MCF 10A (cell line): ENCODE measurements around the gene RGS16. TPM values are rescaled to one million over a fixed set of nuclear protein-coding genes. Genes with fewer than 3 reads are reported as not detected.

Source experiments
- BruUV-seq: library from RNA; stranded (reverse); fragments of 400-500 nt; replicated peaks from 2 replicates; lab custom pipeline; 2021; lab: Mats Ljungman, UMichigan
- CTCF ChIA-PET: fragments of 300-600 bp; sonication (Branson Sonifier 250); formaldehyde crosslinking; extraction: SDS; loops from one replicate; lab custom pipeline; 2021; ENCODE audit warnings: antibody characterized with exemption, inconsistent platforms; lab: Yijun Ruan, JAX
- POLR2A ChIA-PET: fragments of 300-600, 350-650 bp; sonication (Branson Sonifier 250); formaldehyde crosslinking; extraction: SDS; loops from one replicate; lab custom pipeline; 2020; ENCODE audit warnings: antibody characterized with exemption, inconsistent platforms; lab: Yijun Ruan, JAX
- DNase-seq: peaks from one replicate; pipeline ENCODE4 v3.0.0-alpha.2; 2018; ENCODE audit not compliant: unreplicated experiment
- H3K27ac Mint-ChIP-seq: one replicate; pipeline ENCODE4 v1.8.0; 2022; ENCODE audit warnings: mild to moderate bottlenecking, low read depth, mixed read lengths; ENCODE audit not compliant: unreplicated experiment
- H3K27me3 Mint-ChIP-seq: one replicate; pipeline ENCODE4 v1.8.0; 2022; ENCODE audit warnings: mixed read lengths; ENCODE audit not compliant: insufficient read depth, unreplicated experiment
- H3K36me3 Mint-ChIP-seq: one replicate; pipeline ENCODE4 v1.8.0; 2022; ENCODE audit warnings: mild to moderate bottlenecking, moderate library complexity, mixed read lengths; ENCODE audit not compliant: insufficient read depth, unreplicated experiment
- H3K4me1 Mint-ChIP-seq: one replicate; pipeline ENCODE4 v1.8.0; 2022; ENCODE audit warnings: mixed read lengths; ENCODE audit not compliant: insufficient read depth, unreplicated experiment
- H3K4me3 Mint-ChIP-seq: one replicate; pipeline ENCODE4 v1.8.0; 2022; ENCODE audit warnings: mild to moderate bottlenecking, moderate library complexity, mixed read lengths; ENCODE audit not compliant: unreplicated experiment
- H3K9me3 Mint-ChIP-seq: one replicate; pipeline ENCODE4 v1.8.0; 2022; ENCODE audit warnings: mixed read lengths; ENCODE audit not compliant: unreplicated experiment
- CTCF ChIP-seq: fragments of 200-600 bp; IDR thresholded peaks from one replicate; pipeline ENCODE4 v1.8.0; 2022; ENCODE audit warnings: antibody characterized with exemption, mild to moderate bottlenecking; ENCODE audit not compliant: unreplicated experiment
- intact Hi-C: fragments of 100-400 bp; cut with micrococcal nuclease; formaldehyde crosslinking; loops from 2 replicates; pipeline ENCODE4 v1.14.1; 2022
- total RNA-seq: library from RNA; stranded (reverse); gene quantifications from 2 replicates; pipeline ENCODE4 v1.2.3, GENCODE V29; 2022

RGS16 gene
- total RNA-seq, 1 experiment from 2014 or later, result 13.7 TPM

GRCh38 chr1:182608236-182608635 is 4.0 kb upstream of the RGS16 start:
- ChIA-PET POLR2A (interaction anchor here (0.6 to 10.8 kb wide), 2 partner anchors 11 to 178 kb away, joined by 4 to 151 read pairs; partner anchors contain the start of gene NPL), CTCF (interaction anchor here (1.0 to 23.4 kb wide), 4 partner anchors 13 to 201 kb away, joined by 3 to 991 read pairs (median 6); partner anchors contain the start of gene NPL)
- Mint-ChIP-seq H3K27me3 (no peaks in the 10 kb centered on the region), H3K9me3 (no peaks in the 10 kb centered on the region), H3K4me3 (no peak overlapping the region), H3K36me3 (no peaks in the 10 kb centered on the region), H3K27ac (no peak overlapping the region), H3K4me1 (peaks cover 6% of the 10 kb centered on the region)
- intact Hi-C loops, result no loop called here
- DNase-seq, result no peak
- no peak for TF ChIP-seq CTCF
- no TSS peak for BruUV-seq

- no peak for DNase-seq
- no peak overlapping the region for H3K4me3 Mint-ChIP-seq
- H3K27ac Mint-ChIP-seq, result no peak overlapping the region
- BruUV-seq, result no TSS peak
- POLR2A ChIA-PET, result interaction anchor here (0.8 to 10.8 kb wide), 4 partner anchors 9 to 179 kb away, joined by 3 to 151 read pairs (median 6); partner anchors contain the start of gene NPL
- TF ChIP-seq CTCF, result no peak
- peaks cover 6% of the 10 kb centered on the region for H3K4me1 Mint-ChIP-seq
- no peaks in the 10 kb centered on the region for H3K36me3 Mint-ChIP-seq
- intact Hi-C loops, result no loop called here
- H3K27me3 Mint-ChIP-seq, result no peaks in the 10 kb centered on the region
- CTCF ChIA-PET, result interaction anchor here (0.8 to 23.4 kb wide), 4 partner anchors 12 to 180 kb away, joined by 3 to 991 read pairs (median 18); partner anchors contain the start of gene NPL
- no peaks in the 10 kb centered on the region for H3K9me3 Mint-ChIP-seq
Measured at GRCh38 chr1:182607566-182607965, 3.4 kb upstream of the RGS16 start.

- TF ChIP-seq CTCF, result no peak
- H3K4me3 Mint-ChIP-seq, result no peak overlapping the region
- no peaks in the 10 kb centered on the region for H3K36me3 Mint-ChIP-seq
- no peak for DNase-seq
- peak overlapping the region; percentile 13 for H3K27ac Mint-ChIP-seq
- H3K4me1 Mint-ChIP-seq, result peaks cover 12% of the 10 kb centered on the region
- TSS peak; percentile 63 for BruUV-seq
- intact Hi-C loops, result loop anchor here (5.0 kb wide), 1 partner anchor 79 kb away; the partner anchor contains the start of gene RGS8
- H3K9me3 Mint-ChIP-seq, result no peaks in the 10 kb centered on the region
- CTCF ChIA-PET, result interaction anchor here (0.6 to 23.4 kb wide), 26 partner anchors 8 to 1269 kb away, joined by 3 to 991 read pairs (median 3); partner anchors contain the start of genes NPL and RNASEL
- no peaks in the 10 kb centered on the region for H3K27me3 Mint-ChIP-seq
- POLR2A ChIA-PET, result interaction anchor here (0.6 to 10.8 kb wide), 24 partner anchors 9 to 518 kb away, joined by 3 to 151 read pairs (median 4); partner anchors contain the start of genes NPL and RNASEL
Measured at GRCh38 chr1:182603646-182604174, 479 bp downstream of the RGS16 start.

- BruUV-seq, result no TSS peak
- Mint-ChIP-seq H3K27me3 (no peaks in the 10 kb centered on the region), H3K36me3 (no peaks in the 10 kb centered on the region), H3K9me3 (no peaks in the 10 kb centered on the region), H3K27ac (peak overlapping the region; percentile 13), H3K4me1 (peaks cover 12% of the 10 kb centered on the region), H3K4me3 (no peak overlapping the region)
- DNase-seq, result no peak
- CTCF ChIA-PET, result interaction anchor here (0.5 to 23.4 kb wide), 34 partner anchors 7 to 1268 kb away, joined by 3 to 991 read pairs (median 3); partner anchors contain the start of genes NPL and RNASEL
- POLR2A ChIA-PET, result interaction anchor here (0.6 to 10.8 kb wide), 19 partner anchors 9 to 518 kb away, joined by 3 to 151 read pairs (median 4); partner anchors contain the start of genes NPL and RNASEL
- intact Hi-C loops, result loop anchor here (5.0 kb wide), 1 partner anchor 79 kb away; the partner anchor contains the start of gene RGS8
- no peak for TF ChIP-seq CTCF
Measured at GRCh38 chr1:182602935-182603645, 1.1 kb downstream of the RGS16 start.
